K562 (cell line): ENCODE results near the gene PAX8. TPM values are rescaled to one million over a fixed set of nuclear protein-coding genes. Genes with fewer than 3 reads are reported as not detected.
A peak's percentile ranks its signal among the peaks of the same experiment; 100 is the strongest.

Experiments
- ATAC-seq: fragments of 200-7000 bp; cut with Tn5 transposase; 3 replicates; pipeline ENCODE4 v1.9.1; 2020; ENCODE audit warnings: moderate library complexity
- BruUV-seq: library from RNA; stranded (reverse); fragments of 400-500 nt; replicated peaks from 2 replicates; lab custom pipeline; 2021; lab: Mats Ljungman, UMichigan
- CTCF ChIA-PET: fragments of 300-600 bp; formaldehyde crosslinking; extraction: SDS; loops from one replicate; lab custom pipeline; 2021; ENCODE audit warnings: low intra/inter-chr PET ratio; lab: Yijun Ruan, JAX
- POLR2A ChIA-PET: fragments of 300-600, 350-650 bp; sonication (Branson Sonifier 250); formaldehyde crosslinking; extraction: SDS; loops from one replicate; lab custom pipeline; 2021; ENCODE audit warnings: antibody characterized with exemption, inconsistent platforms; lab: Yijun Ruan, JAX
- DNase-seq, 4 experiments: peaks; one replicate each; pipeline versions ENCODE4 v3.0.0 to v3.0.0-alpha.2; 2011 to 2018; ENCODE audit warnings: low spot score in 3 of 4, mixed read lengths in 3 of 4; ENCODE audit errors: extremely low read depth in 1 of 4
- FAIRE-seq: peaks from 2 replicates; lab custom pipeline; 2011; peaks lifted over from hg19 to GRCh38; lab: Jason Lieb, UNC
- H2AFZ ChIP-seq: 2 replicates; pipeline ENCODE4 v1.6.0; 2011; ENCODE audit warnings: low read depth, low read length, control low read depth, inconsistent platforms
- H3K27ac ChIP-seq: fragments of 200-600 bp; 3 replicates; pipeline ENCODE4 v1.8.0; 2011; ENCODE audit warnings: low read depth, mild to moderate bottlenecking, control low read depth, inconsistent platforms, low read length, moderate library complexity, mixed read lengths; ENCODE audit errors: extremely low read depth
- H3K27me3 ChIP-seq, 2 experiments: fragments of 300-600 bp in 1 of 2; 2 replicates in 1 of 2; 3 replicates in 1 of 2; pipeline versions ENCODE4 v1.6.0 to v1.8.0; 2011; ENCODE audit warnings: inconsistent platforms in 2 of 2, low read length in 2 of 2, mild to moderate bottlenecking in 1 of 2, mixed read lengths in 1 of 2, moderate library complexity in 1 of 2; ENCODE audit not compliant: control insufficient read depth in 2 of 2, insufficient read depth in 2 of 2
- H3K36me3 ChIP-seq: fragments of 300-600 bp; 3 replicates; pipeline ENCODE4 v1.8.0; 2011; ENCODE audit warnings: mild to moderate bottlenecking, low read length, inconsistent platforms; ENCODE audit not compliant: control insufficient read depth, insufficient read depth
- H3K4me1 ChIP-seq, 2 experiments: fragments of 200-600 bp in 1 of 2; replicated peaks in 1 of 2; 2 replicates in 1 of 2; 3 replicates in 1 of 2; pipeline versions ENCODE4 v1.5.1 to v1.8.0; 2011; ENCODE audit warnings: inconsistent platforms in 2 of 2, low read length in 2 of 2, mild to moderate bottlenecking in 1 of 2, mixed read lengths in 1 of 2, moderate library complexity in 1 of 2; ENCODE audit not compliant: control insufficient read depth in 2 of 2, insufficient read depth in 2 of 2
- H3K4me2 ChIP-seq: 2 replicates; pipeline ENCODE4 v1.6.1; 2011; ENCODE audit warnings: low read length, control low read depth, inconsistent platforms, mixed read lengths; ENCODE audit not compliant: insufficient read depth
- H3K4me3 ChIP-seq: fragments of 200-600 bp; sonication (generic), shearing (Covaris generic); 2 replicates; pipeline ENCODE4 v1.5.1; 2016; ENCODE audit warnings: control low read depth, inconsistent platforms
- H3K79me2 ChIP-seq: fragments of 200-600 bp; 3 replicates; pipeline ENCODE4 v1.8.0; 2011; ENCODE audit warnings: low read length, inconsistent platforms; ENCODE audit not compliant: control insufficient read depth, insufficient read depth
- H3K9ac ChIP-seq, 2 experiments: 2 replicates each; pipeline versions ENCODE4 v1.6.0 to v1.6.1; 2011; ENCODE audit warnings: low read depth in 2 of 2, low read length in 2 of 2, control low read depth in 1 of 2, inconsistent platforms in 1 of 2, mild to moderate bottlenecking in 1 of 2, mixed read lengths in 1 of 2; ENCODE audit not compliant: insufficient read depth in 1 of 2
- H3K9me1 ChIP-seq: one replicate; pipeline ENCODE4 v1.6.0; 2011; ENCODE audit warnings: inconsistent platforms, mild to moderate bottlenecking, low read length, moderate library complexity; ENCODE audit not compliant: control insufficient read depth, insufficient read depth
- H3K9me3 ChIP-seq: replicated peaks from 2 replicates; pipeline ENCODE4 v1.5.1; 2011; ENCODE audit warnings: low read depth, low read length, inconsistent platforms; ENCODE audit not compliant: control insufficient read depth, insufficient read depth
- H4K20me1 ChIP-seq: replicated peaks from 2 replicates; pipeline ENCODE4 v1.6.1; 2011; ENCODE audit warnings: low read length, inconsistent platforms, mixed read lengths; ENCODE audit not compliant: control insufficient read depth, insufficient read depth
- ARID2 ChIP-seq: fragments of 450-650 bp; IDR thresholded peaks from 2 replicates; pipeline ENCODE4 v1.6.1; 2017; ENCODE audit warnings: antibody characterized with exemption, mild to moderate bottlenecking
- C11orf30 ChIP-seq: fragments of 450-650 bp; IDR thresholded peaks from 2 replicates; pipeline ENCODE4 v1.6.1; 2016; ENCODE audit warnings: low read depth, mild to moderate bottlenecking
- FOXJ2 ChIP-seq: fragments of 200-800 bp; sonication (Bioruptor generic); IDR thresholded peaks from 2 replicates; pipeline ENCODE4 v1.6.1; 2016; ENCODE audit warnings: missing genetic modification characterization, missing compliant biosample characterization
- GABPB1 ChIP-seq: sonication (generic); formaldehyde crosslinking; IDR thresholded peaks from 2 replicates; pipeline ENCODE4 v1.8.0; 2022; ENCODE audit warnings: mild to moderate bottlenecking, missing genetic modification reagents
- HDGF ChIP-seq: fragments of 450-650 bp; IDR thresholded peaks from 2 replicates; pipeline ENCODE4 v1.6.1; 2016
- HIVEP1 ChIP-seq: fragments of 250-450 bp; sonication (Bioruptor Pico); IDR thresholded peaks from 2 replicates; pipeline ENCODE4 v1.4.0; 2020; ENCODE audit warnings: mild to moderate bottlenecking
- NR3C1 ChIP-seq: sonication (generic); formaldehyde crosslinking; IDR thresholded peaks from 2 replicates; pipeline ENCODE4 v1.8.1; 2022; ENCODE audit warnings: missing genetic modification reagents
- POLR3A ChIP-seq: IDR thresholded peaks from 2 replicates; pipeline ENCODE4 v1.6.1; 2011; ENCODE audit warnings: borderline replicate concordance, mild to moderate bottlenecking, moderate library complexity; ENCODE audit not compliant: insufficient read length, insufficient read depth; ENCODE audit errors: extremely low read depth
- SMARCA4 ChIP-seq: fragments of 450-650 bp; IDR thresholded peaks from 2 replicates; pipeline ENCODE4 v1.6.1; 2016
- SRSF9 ChIP-seq: fragments of 200-400 bp; formaldehyde crosslinking; IDR thresholded peaks from 2 replicates; pipeline ENCODE4 v1.6.1; 2017; ENCODE audit warnings: low read depth, low read length, borderline replicate concordance
- ZBTB5 ChIP-seq: fragments of 450-650 bp; IDR thresholded peaks from 2 replicates; pipeline ENCODE4 v1.6.1; 2017; ENCODE audit warnings: antibody characterized with exemption
- ZNF316 ChIP-seq: fragments of 450-650 bp; IDR thresholded peaks from 2 replicates; pipeline ENCODE4 v1.6.1; 2016
- ZZZ3 ChIP-seq: fragments of 450-650 bp; IDR thresholded peaks from 2 replicates; pipeline ENCODE4 v1.6.1; 2016; ENCODE audit warnings: antibody characterized with exemption, mild to moderate bottlenecking, moderate library complexity
- WGBS: fragments of 100-300 bp; shearing (Covaris generic); methylation state at CpG from one replicate; pipeline ENCODE4 v1.1.6; 2016; ENCODE audit warnings: low coverage, mixed read lengths; ENCODE audit not compliant: insufficient coverage; ENCODE audit errors: missing lambda C conversion rate; 5-methylcytosine and 5-hydroxymethylcytosine counted together
- in situ Hi-C: fragments of 300-500 bp; cut with MboI; formaldehyde crosslinking; loops from 4 replicates; pipeline ENCODE4 v1.15.0; 2018; ENCODE audit warnings: inconsistent platforms, mixed read lengths
- intact Hi-C: fragments of 100-400 bp; cut with micrococcal nuclease; formaldehyde crosslinking; loops from 2 replicates; pipeline ENCODE4 v1.14.2; 2022
- polyA plus RNA-seq, 8 experiments: library from polyadenylated mRNA; depleted of rRNA in 4 of 8; stranded (reverse) in 5 of 8; unstranded in 3 of 8; fragments of >200 nt; fragmentation: Nextera tagmentation in 2 of 8; fragmentation: Illumina TruSeq in 1 of 8; extraction: Ambion mirVana in 2 of 8; extraction: Trizol in 1 of 8; gene quantifications; 2 replicates each; pipeline versions ENCODE4 v1.2.1 to v1.2.3, GENCODE V29; 2011 to 2014; ENCODE audit warnings: inconsistent platforms in 1 of 8, missing spikeins in 1 of 8
- total RNA-seq, 7 experiments: library from RNA; depleted of rRNA in 6 of 7; stranded (reverse); fragments of >200 nt in 6 of 7; fragmentation: Illumina TruSeq in 2 of 7; extraction: Trizol in 2 of 7; gene quantifications; 2 replicates each; pipeline versions ENCODE4 v1.2.1 to v1.2.3, GENCODE V29; 2011 to 2021; ENCODE audit warnings: low replicate concordance in 1 of 7
- TF ChIP-seq, protein P1 (sequence below): fragments of 250-450 bp; sonication (Bioruptor Pico); IDR thresholded peaks from 2 replicates; pipeline ENCODE4 v1.8.0; 2021; ENCODE audit warnings: moderate library complexity, mild to moderate bottlenecking, inconsistent platforms
- TF ChIP-seq, protein P2 (sequence below): fragments of 450-650 bp; conservative IDR thresholded peaks from 2 replicates; pipeline ENCODE4 v1.6.1; 2016; ENCODE audit warnings: missing genetic modification characterization, low read depth, mild to moderate bottlenecking, missing compliant biosample characterization, moderate library complexity

Gene PAX8
- total and polyA plus RNA-seq, 9 of the 15 experiments (the other 6 are each of a cell fraction or from before 2014, with no cell fraction given): 0.13 to 2.1 (median 0.51) TPM

DNA sequence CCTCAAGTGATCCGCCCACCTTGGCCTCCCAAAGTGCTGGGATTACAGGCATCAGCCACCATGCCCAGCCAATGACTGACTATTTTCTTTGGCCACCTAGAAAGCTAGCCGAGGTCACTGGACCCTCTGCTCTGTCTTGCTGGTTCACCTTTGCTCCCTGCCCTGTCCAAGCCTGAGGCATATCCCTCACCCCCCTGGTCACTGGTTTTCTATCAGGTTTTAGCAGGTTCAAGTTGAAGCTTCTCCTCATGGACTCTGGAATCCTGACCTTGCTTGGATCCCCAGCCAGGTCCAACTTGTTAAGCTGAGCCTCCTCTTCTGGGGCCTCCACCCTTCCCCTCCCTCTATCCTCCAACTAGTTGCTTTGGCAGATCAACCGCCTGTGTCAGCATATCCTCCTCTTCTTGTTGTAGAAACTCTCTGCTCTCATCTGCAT, 33.4 kb downstream of the PAX8 start:
- in situ Hi-C loops: no loop called here
- H3K9me3 ChIP-seq: no peaks in the 10 kb centered on the region
- H4K20me1 ChIP-seq: peaks cover 7% of the 10 kb centered on the region; the same call in 1 of the 2 replicates
- CTCF ChIA-PET: no interaction called here
- H3K79me2 ChIP-seq: no peaks in the 10 kb centered on the region; the same call in 2 of the 3 replicates
- H3K9ac ChIP-seq: no peak overlapping the region
- POLR2A ChIA-PET: interaction anchor here (0.7 to 1.1 kb wide), 2 partner anchors 26 to 50 kb away, joined by 3 read pairs; no protein-coding TSS in a partner anchor
- DNase-seq (no peak), FAIRE-seq (no peak), ATAC-seq (no peak)
- intact Hi-C loops: no loop called here
- H3K36me3 ChIP-seq: no peaks in the 10 kb centered on the region; the same call in 2 of the 3 replicates
- H2AFZ ChIP-seq: no peak overlapping the region
- TF ChIP-seq, protein P1, sequence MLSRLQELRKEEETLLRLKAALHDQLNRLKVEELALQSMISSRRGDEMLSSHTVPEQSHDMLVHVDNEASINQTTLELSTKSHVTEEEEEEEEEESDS: no peak
- TF ChIP-seq GABPB1: no peak
- peak; percentile 29; the same call in 1 of the 2 replicates for TF ChIP-seq ZNF316
- H3K4me2 ChIP-seq: no peak overlapping the region
- H3K27ac ChIP-seq: no peak overlapping the region
- no TSS peak for BruUV-seq
- peaks cover 15 to 20% of the 10 kb centered on the region in 2 experiments for H3K4me1 ChIP-seq
- WGBS: 70% methylated on average over 3 of the region's 3 CpGs
- no peaks in the 10 kb centered on the region for H3K27me3 ChIP-seq
- H3K9me1 ChIP-seq: peaks cover 6% of the 10 kb centered on the region
- H3K4me3 ChIP-seq: no peak overlapping the region

DNA sequence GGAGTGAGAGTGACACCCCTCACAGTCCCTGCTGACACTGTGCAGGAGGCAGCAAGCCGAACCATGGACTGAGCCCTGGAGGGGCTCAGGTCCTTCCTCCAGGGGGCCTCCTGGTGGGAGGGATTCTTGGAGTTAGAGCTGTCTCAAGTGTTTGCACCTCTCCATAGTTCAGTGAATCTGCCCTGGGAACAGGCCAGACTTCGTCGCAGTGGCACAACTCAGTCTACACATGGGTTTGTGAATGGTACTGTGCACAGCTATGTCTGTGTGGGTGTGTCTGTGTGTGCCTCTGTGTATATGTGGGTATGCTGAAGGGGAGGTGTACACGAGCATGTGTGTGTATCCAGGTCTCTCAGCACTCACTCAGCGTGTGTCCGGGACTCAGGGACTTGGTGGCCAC, 36.4 kb downstream of the PAX8 start:
- in situ Hi-C loops: no loop called here
- no peak for TF ChIP-seq POLR3A
- no peak for TF ChIP-seq ZBTB5
- no peak for TF ChIP-seq HDGF
- TF ChIP-seq, protein P2, sequence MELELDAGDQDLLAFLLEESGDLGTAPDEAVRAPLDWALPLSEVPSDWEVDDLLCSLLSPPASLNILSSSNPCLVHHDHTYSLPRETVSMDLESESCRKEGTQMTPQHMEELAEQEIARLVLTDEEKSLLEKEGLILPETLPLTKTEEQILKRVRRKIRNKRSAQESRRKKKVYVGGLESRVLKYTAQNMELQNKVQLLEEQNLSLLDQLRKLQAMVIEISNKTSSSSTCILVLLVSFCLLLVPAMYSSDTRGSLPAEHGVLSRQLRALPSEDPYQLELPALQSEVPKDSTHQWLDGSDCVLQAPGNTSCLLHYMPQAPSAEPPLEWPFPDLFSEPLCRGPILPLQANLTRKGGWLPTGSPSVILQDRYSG (tag): no peak
- TF ChIP-seq HIVEP1 (CRISPR knock-in tag): no peak
- TF ChIP-seq ARID2: no peak
- no peak for TF ChIP-seq ZZZ3
- TF ChIP-seq FOXJ2 (tag): no peak
- no peak for TF ChIP-seq NR3C1 (CRISPR knock-in tag)
- TF ChIP-seq C11orf30: no peak
- no peak for TF ChIP-seq SRSF9
- TF ChIP-seq SMARCA4: no peak

More for the DNA sequence above, 36.4 kb downstream of the PAX8 start:
- peaks cover 25% of the 10 kb centered on the region for H3K36me3 ChIP-seq
- H3K4me3 ChIP-seq: no peak overlapping the region
- FAIRE-seq (no peak), DNase-seq (no peak), ATAC-seq (peak; percentile 7; the same call in 2 of the 3 replicates)
- no peaks in the 10 kb centered on the region for H3K27me3 ChIP-seq
- BruUV-seq: no TSS peak
- H3K9me3 ChIP-seq: no peaks in the 10 kb centered on the region
- H3K4me2 ChIP-seq: no peak overlapping the region
- ChIA-PET POLR2A (no interaction called here), CTCF (no interaction called here)
- peaks cover 6% of the 10 kb centered on the region for H3K9me1 ChIP-seq
- peaks cover 5% of the 10 kb centered on the region; the same call in 2 of the 3 replicates for H3K79me2 ChIP-seq
- peaks cover 7% of the 10 kb centered on the region; the same call in 1 of the 2 replicates for H4K20me1 ChIP-seq
- no peak overlapping the region for H3K9ac ChIP-seq
- no peak overlapping the region for H2AFZ ChIP-seq
- no peak overlapping the region for H3K27ac ChIP-seq
- intact Hi-C loops: no loop called here
- H3K4me1 ChIP-seq: peaks cover 23 to 24% of the 10 kb centered on the region in 2 experiments
- 90% methylated on average over 5 of the region's 6 CpGs for WGBS
